Activated naive CD4-positive, alpha-beta T cell treated with anti-CD3 and anti-CD28 coated beads, Interleukin-2, amount 10 ng/mL, durations not matched to agents 7 days and 5 days (primary cell): Measurements from ENCODE around the gene KRTAP1-3.
"Not testable (repeated sequence)": the region's sequence is repeated elsewhere in the genome, so short reads cannot be mapped to it uniquely, and the experiment has no call there.

ENCODE experiments used
- CTCF ChIA-PET: fragments of 350-600 bp; sonication (Branson Sonifier 250); formaldehyde crosslinking; loops from one replicate; lab custom pipeline; 2021; ENCODE audit warnings: antibody characterized with exemption; lab: Charles Lee
- DNase-seq: peaks from one replicate; pipeline ENCODE4 v3.0.0-alpha.2; 2020
- H3K27ac Mint-ChIP-seq: one replicate; pipeline ENCODE4 v1.8.0; 2021; ENCODE audit warnings: mild to moderate bottlenecking, moderate library complexity, mixed read lengths
- H3K27me3 Mint-ChIP-seq: one replicate; pipeline ENCODE4 v1.8.0; 2021; ENCODE audit warnings: mild to moderate bottlenecking, mixed read lengths
- H3K36me3 Mint-ChIP-seq: one replicate; pipeline ENCODE4 v1.8.0; 2021; ENCODE audit warnings: mixed read lengths
- H3K4me1 Mint-ChIP-seq: one replicate; pipeline ENCODE4 v1.8.0; 2021; ENCODE audit warnings: mixed read lengths
- H3K4me3 Mint-ChIP-seq: one replicate; pipeline ENCODE4 v1.8.0; 2021; ENCODE audit warnings: mild to moderate bottlenecking, moderate library complexity, mixed read lengths
- H3K9me3 Mint-ChIP-seq: one replicate; pipeline ENCODE4 v1.8.0; 2021; ENCODE audit warnings: mixed read lengths

KRTAP1-3 gene

GRCh38 chr17:41010441-41010840, 24.2 kb downstream of the KRTAP1-3 start:
- Mint-ChIP-seq H3K9me3 (no peaks in the 10 kb centered on the region), H3K4me1 (no peaks in the 10 kb centered on the region), H3K36me3 (no peaks in the 10 kb centered on the region), H3K27ac (no peak overlapping the region), H3K27me3 (peaks cover 4% of the 10 kb centered on the region), H3K4me3 (no peak overlapping the region)
- DNase-seq: no peak
- CTCF ChIA-PET: no interaction called here

GRCh38 chr17:41009936-41010335, 24.7 kb downstream of the KRTAP1-3 start:
- Mint-ChIP-seq H3K4me1 (no peaks in the 10 kb centered on the region), H3K36me3 (no peaks in the 10 kb centered on the region), H3K4me3 (no peak overlapping the region), H3K27ac (no peak overlapping the region), H3K27me3 (peaks cover 4% of the 10 kb centered on the region), H3K9me3 (no peaks in the 10 kb centered on the region)
- DNase-seq: no peak
- CTCF ChIA-PET: no interaction called here

- no peaks in the 10 kb centered on the region for H3K36me3 Mint-ChIP-seq
- CTCF ChIA-PET: no interaction called here
- no peak overlapping the region for H3K4me3 Mint-ChIP-seq
- peaks cover 7% of the 10 kb centered on the region for H3K27me3 Mint-ChIP-seq
- H3K9me3 Mint-ChIP-seq: no peaks in the 10 kb centered on the region
- no peaks in the 10 kb centered on the region for H3K4me1 Mint-ChIP-seq
- H3K27ac Mint-ChIP-seq: no peak overlapping the region
- DNase-seq: no peak
Observed at GRCh38 chr17:41009301-41009760, 25.3 kb downstream of the KRTAP1-3 start.

GRCh38 chr17:41008811-41009210, 25.9 kb downstream of the KRTAP1-3 start, which contains the start of gene KRTAP3-1:
Gene KRTAP3-1 (minus strand): TSS chr17:41009128. CDS start chr17:41009074, 54 bp downstream.
- CTCF ChIA-PET: no interaction called here

GRCh38 chr17:41004397-41004796, 30.3 kb downstream of the KRTAP1-3 start:
- Mint-ChIP-seq H3K27ac (no peak overlapping the region), H3K4me1 (no peaks in the 10 kb centered on the region), H3K4me3 (no peak overlapping the region), H3K27me3 (peaks cover 7% of the 10 kb centered on the region), H3K36me3 (no peaks in the 10 kb centered on the region), H3K9me3 (no peaks in the 10 kb centered on the region)
- CTCF ChIA-PET: no interaction called here
- no peak for DNase-seq

More at GRCh38 chr17:41008811-41009210, 25.9 kb downstream of the KRTAP1-3 start, which contains the start of gene KRTAP3-1:
- Mint-ChIP-seq H3K4me1 (no peaks in the 10 kb centered on the region), H3K4me3 (no peak within 1 kb of the TSS), H3K36me3 (no peaks in the 10 kb centered on the region), H3K27me3 (peaks cover 9% of the 10 kb centered on the region), H3K9me3 (no peaks in the 10 kb centered on the region), H3K27ac (no peak within 1 kb of the TSS)
- no peak for DNase-seq

- Mint-ChIP-seq H3K27ac (no peak overlapping the region), H3K4me3 (no peak overlapping the region), H3K36me3 (no peaks in the 10 kb centered on the region), H3K27me3 (peaks cover 10% of the 10 kb centered on the region), H3K4me1 (no peaks in the 10 kb centered on the region), H3K9me3 (no peaks in the 10 kb centered on the region)
- CTCF ChIA-PET: no interaction called here
- no peak for DNase-seq
Observed at GRCh38 chr17:41003926-41004325, 30.7 kb downstream of the KRTAP1-3 start.

GRCh38 chr17:41002814-41003213, 31.9 kb downstream of the KRTAP1-3 start:
- DNase-seq: no peak
- H3K27me3 Mint-ChIP-seq: peaks cover 11% of the 10 kb centered on the region
- no peaks in the 10 kb centered on the region for H3K36me3 Mint-ChIP-seq
- H3K9me3 Mint-ChIP-seq: no peaks in the 10 kb centered on the region
- CTCF ChIA-PET: no interaction called here
- no peak overlapping the region for H3K27ac Mint-ChIP-seq
- no peaks in the 10 kb centered on the region for H3K4me1 Mint-ChIP-seq
- H3K4me3 Mint-ChIP-seq: no peak overlapping the region

GRCh38 chr17:41001795-41002194, 32.9 kb downstream of the KRTAP1-3 start:
- Mint-ChIP-seq H3K4me3 (no peak overlapping the region), H3K27ac (no peak overlapping the region), H3K36me3 (no peaks in the 10 kb centered on the region), H3K4me1 (no peaks in the 10 kb centered on the region), H3K27me3 (peaks cover 17% of the 10 kb centered on the region), H3K9me3 (no peaks in the 10 kb centered on the region)
- no peak for DNase-seq
- CTCF ChIA-PET: no interaction called here

- CTCF ChIA-PET, H3K4me1 Mint-ChIP-seq, H3K4me3 Mint-ChIP-seq, DNase-seq, H3K36me3 Mint-ChIP-seq, H3K9me3 Mint-ChIP-seq, H3K27ac Mint-ChIP-seq: not testable (repeated sequence)
- H3K27me3 Mint-ChIP-seq: peaks cover 17% of the 10 kb centered on the region
Observed at GRCh38 chr17:40999563-40999962, 35.1 kb downstream of the KRTAP1-3 start, which contains the start of gene KRTAP3-2. Gene KRTAP3-2 (minus strand): TSS chr17:40999906. CDS start chr17:40999853, 53 bp downstream.

GRCh38 chr17:40997361-40997760, 37.3 kb downstream of the KRTAP1-3 start:
- H3K27me3 Mint-ChIP-seq: peaks cover 21% of the 10 kb centered on the region
- no peaks in the 10 kb centered on the region for H3K36me3 Mint-ChIP-seq
- H3K4me1 Mint-ChIP-seq: no peaks in the 10 kb centered on the region
- no peaks in the 10 kb centered on the region for H3K9me3 Mint-ChIP-seq
- no peak overlapping the region for H3K27ac Mint-ChIP-seq
- H3K4me3 Mint-ChIP-seq: no peak overlapping the region
- CTCF ChIA-PET: no interaction called here
- no peak for DNase-seq

- H3K9me3 Mint-ChIP-seq: no peaks in the 10 kb centered on the region
- no peak overlapping the region for H3K4me3 Mint-ChIP-seq
- peaks cover 26% of the 10 kb centered on the region for H3K27me3 Mint-ChIP-seq
- no peaks in the 10 kb centered on the region for H3K4me1 Mint-ChIP-seq
- CTCF ChIA-PET: no interaction called here
- DNase-seq: no peak
- H3K27ac Mint-ChIP-seq: no peak overlapping the region
- no peaks in the 10 kb centered on the region for H3K36me3 Mint-ChIP-seq
Observed at GRCh38 chr17:40996829-40997228, 37.8 kb downstream of the KRTAP1-3 start.

- DNase-seq: no peak
- no peak overlapping the region for H3K27ac Mint-ChIP-seq
- H3K4me1 Mint-ChIP-seq: no peaks in the 10 kb centered on the region
- H3K36me3 Mint-ChIP-seq: no peaks in the 10 kb centered on the region
- CTCF ChIA-PET: interaction anchor here (0.6 kb wide), 1 partner anchor 379 kb away, joined by 3 read pairs; no protein-coding TSS in a partner anchor
- H3K4me3 Mint-ChIP-seq: no peak overlapping the region
- H3K27me3 Mint-ChIP-seq: peaks cover 26% of the 10 kb centered on the region
- H3K9me3 Mint-ChIP-seq: no peaks in the 10 kb centered on the region
Observed at GRCh38 chr17:40995116-40995515, 39.6 kb downstream of the KRTAP1-3 start.

- Mint-ChIP-seq H3K27ac (no peak within 1 kb of the TSS), H3K4me1 (no peaks in the 10 kb centered on the region)
Observed at GRCh38 chr17:40993839-40994238, 40.8 kb downstream of the KRTAP1-3 start, which contains the start of gene KRTAP3-3. Gene KRTAP3-3 (minus strand): TSS chr17:40994164. CDS start chr17:40994097, 67 bp downstream.

GRCh38 chr17:40993084-40993483, 41.6 kb downstream of the KRTAP1-3 start:
- no peak for DNase-seq
- H3K4me1 Mint-ChIP-seq: no peaks in the 10 kb centered on the region
- H3K27me3 Mint-ChIP-seq: peaks cover 21% of the 10 kb centered on the region
- H3K9me3 Mint-ChIP-seq: no peaks in the 10 kb centered on the region
- no peak overlapping the region for H3K27ac Mint-ChIP-seq
- H3K4me3 Mint-ChIP-seq: no peak overlapping the region
- H3K36me3 Mint-ChIP-seq: no peaks in the 10 kb centered on the region
- CTCF ChIA-PET: no interaction called here

More at GRCh38 chr17:40993839-40994238, 40.8 kb downstream of the KRTAP1-3 start, which contains the start of gene KRTAP3-3:
- CTCF ChIA-PET: no interaction called here
- Mint-ChIP-seq H3K36me3 (no peaks in the 10 kb centered on the region), H3K4me3 (no peak within 1 kb of the TSS), H3K27me3 (peaks cover 20% of the 10 kb centered on the region), H3K9me3 (no peaks in the 10 kb centered on the region)
- DNase-seq: no peak

GRCh38 chr17:40992666-40993065, 42.0 kb downstream of the KRTAP1-3 start:
- Mint-ChIP-seq H3K27ac (no peak overlapping the region), H3K27me3 (peaks cover 22% of the 10 kb centered on the region), H3K9me3 (no peaks in the 10 kb centered on the region), H3K36me3 (no peaks in the 10 kb centered on the region), H3K4me1 (no peaks in the 10 kb centered on the region), H3K4me3 (no peak overlapping the region)
- CTCF ChIA-PET: no interaction called here
- DNase-seq: no peak
